ENCODE data around the gene PANK1. TPM values are rescaled to one million over a fixed set of nuclear protein-coding genes. Genes with fewer than 3 reads are reported as not detected.

The PANK1 gene
- total and polyA plus RNA-seq, 2 of the 4 experiments (the other 2 are of a cell fraction): 3.0 to 8.8 TPM

- Histone ChIP-seq H3K14ac (replicated peaks; ENCODE audit: low read depth, low read length) (no peak overlapping the region), H2BK15ac (ENCODE audit: low read depth, low read length) (no peak overlapping the region), H3K18ac (ENCODE audit: low read depth, low read length) (no peak overlapping the region), H3K27me3 (ENCODE audit: control insufficient read depth, insufficient read depth, low read length) (no peaks in the 10 kb centered on the region), H3K56ac (ENCODE audit: extremely low read depth, insufficient read depth, low read length) (no peak overlapping the region), H3K4me1 (ENCODE audit: control insufficient read depth, insufficient read depth, low read length) (peaks cover 3% of the 10 kb centered on the region), H2AK9ac (replicated peaks; ENCODE audit: low read depth, low read length, poor library complexity) (no peak overlapping the region), H3K9me3 (ENCODE audit: control insufficient read depth, insufficient read depth, low read length) (no peaks in the 10 kb centered on the region), H4K91ac (ENCODE audit: insufficient read depth, low read depth, low read length) (no peak overlapping the region), H3K9me1 (ENCODE audit: insufficient read depth, low read length) (no peaks in the 10 kb centered on the region; the same call in 1 of the 2 replicates), H3K4me2 (ENCODE audit: low read depth, low read length) (no peak overlapping the region), H2BK20ac (ENCODE audit: low read depth, low read length) (no peak overlapping the region), H3K9ac (ENCODE audit: low read depth, low read length) (no peak overlapping the region), H4K5ac (ENCODE audit: low read depth, low read length) (no peak overlapping the region), H3K4me3 (ENCODE audit: insufficient read depth, low read depth, low read length) (no peak overlapping the region), H3K4ac (ENCODE audit: low read depth, low read length) (no peak overlapping the region), H3K36me3 (ENCODE audit: control insufficient read depth, insufficient read depth, low read length) (peaks cover 4% of the 10 kb centered on the region; the same call in 1 of the 2 replicates), H2AK5ac (ENCODE audit: low read depth, low read length) (no peak overlapping the region), H3K27ac (ENCODE audit: insufficient read depth, low read length) (no peak overlapping the region), H2AFZ (replicated peaks; ENCODE audit: low read length, poor library complexity) (no peak overlapping the region), H2BK5ac (ENCODE audit: low read depth, low read length, poor library complexity, severe bottlenecking) (no peak overlapping the region), H3K23ac (ENCODE audit: low read depth, low read length) (no peak overlapping the region), H4K8ac (ENCODE audit: low read depth in 2 of 2, low read length in 2 of 2) (no peak overlapping the region), H3K79me1 (ENCODE audit: low read depth in 1 of 2, low read length in 2 of 2) (no peaks in the 10 kb centered on the region), H4K20me1 (ENCODE audit: insufficient read depth, low read length) (no peaks in the 10 kb centered on the region), H2BK120ac (ENCODE audit: low read depth, low read length) (no peak overlapping the region)
- DNase-seq: no peak
- TF ChIP-seq BHLHE40 (IDR thresholded peaks at IDR 0.05; ENCODE audit: low read depth, low read length) (no peak), RCOR1 (IDR thresholded peaks at IDR 0.05; ENCODE audit: insufficient replicate concordance, low read length) (no peak), CEBPB (IDR thresholded peaks at IDR 0.05; ENCODE audit: low read depth, low read length) (no peak), CHD1 (IDR thresholded peaks at IDR 0.05; ENCODE audit: low read depth, low read length) (no peak), SMC3 (IDR thresholded peaks at IDR 0.05; ENCODE audit: low read depth, low read length) (no peak), RFX5 (IDR thresholded peaks at IDR 0.05; ENCODE audit: low read depth, low read length) (no peak), ELK1 (IDR thresholded peaks at IDR 0.05; ENCODE audit: borderline replicate concordance, low read depth, low read length) (no peak), FOS (IDR thresholded peaks at IDR 0.05; ENCODE audit: low read depth, low read length) (no peak), RAD21 (IDR thresholded peaks at IDR 0.05; ENCODE audit: low read length) (no peak), MAZ (IDR thresholded peaks at IDR 0.05; ENCODE audit: borderline replicate concordance, low read depth, low read length) (no peak)
- TF ChIP-seq, protein P1, sequence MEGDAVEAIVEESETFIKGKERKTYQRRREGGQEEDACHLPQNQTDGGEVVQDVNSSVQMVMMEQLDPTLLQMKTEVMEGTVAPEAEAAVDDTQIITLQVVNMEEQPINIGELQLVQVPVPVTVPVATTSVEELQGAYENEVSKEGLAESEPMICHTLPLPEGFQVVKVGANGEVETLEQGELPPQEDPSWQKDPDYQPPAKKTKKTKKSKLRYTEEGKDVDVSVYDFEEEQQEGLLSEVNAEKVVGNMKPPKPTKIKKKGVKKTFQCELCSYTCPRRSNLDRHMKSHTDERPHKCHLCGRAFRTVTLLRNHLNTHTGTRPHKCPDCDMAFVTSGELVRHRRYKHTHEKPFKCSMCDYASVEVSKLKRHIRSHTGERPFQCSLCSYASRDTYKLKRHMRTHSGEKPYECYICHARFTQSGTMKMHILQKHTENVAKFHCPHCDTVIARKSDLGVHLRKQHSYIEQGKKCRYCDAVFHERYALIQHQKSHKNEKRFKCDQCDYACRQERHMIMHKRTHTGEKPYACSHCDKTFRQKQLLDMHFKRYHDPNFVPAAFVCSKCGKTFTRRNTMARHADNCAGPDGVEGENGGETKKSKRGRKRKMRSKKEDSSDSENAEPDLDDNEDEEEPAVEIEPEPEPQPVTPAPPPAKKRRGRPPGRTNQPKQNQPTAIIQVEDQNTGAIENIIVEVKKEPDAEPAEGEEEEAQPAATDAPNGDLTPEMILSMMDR (conservative IDR thresholded peaks at IDR 0.05; ENCODE audit: low read depth, low read length): no peak
- TF ChIP-seq, protein P2, sequence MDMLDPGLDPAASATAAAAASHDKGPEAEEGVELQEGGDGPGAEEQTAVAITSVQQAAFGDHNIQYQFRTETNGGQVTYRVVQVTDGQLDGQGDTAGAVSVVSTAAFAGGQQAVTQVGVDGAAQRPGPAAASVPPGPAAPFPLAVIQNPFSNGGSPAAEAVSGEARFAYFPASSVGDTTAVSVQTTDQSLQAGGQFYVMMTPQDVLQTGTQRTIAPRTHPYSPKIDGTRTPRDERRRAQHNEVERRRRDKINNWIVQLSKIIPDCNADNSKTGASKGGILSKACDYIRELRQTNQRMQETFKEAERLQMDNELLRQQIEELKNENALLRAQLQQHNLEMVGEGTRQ (IDR thresholded peaks at IDR 0.05; ENCODE audit: low read depth, low read length): no peak
- WGBS, 2 experiments (ENCODE audit: extremely low coverage in 2 of 2, insufficient read length in 1 of 2): no CpG with 5 or more reads among the region's 2 CpGs
- in situ Hi-C loops (cut with MboI; ENCODE audit: low sequenced_read_pairs): no loop called here
- intact Hi-C loops (cut with micrococcal nuclease): no loop called here
- POLR2A ChIA-PET (ENCODE audit: unreplicated experiment): interaction anchor here (0.7 kb wide), 1 partner anchor 15 kb away, joined by 3 read pairs; no protein-coding TSS in a partner anchor
- BruUV-seq (replicated peaks): no TSS peak
- CTCF ChIA-PET: interaction anchor here (0.7 kb wide), 1 partner anchor 1083 kb away, joined by 4 read pairs; no protein-coding TSS in a partner anchor
- dilution Hi-C loops (cut with HindIII; ENCODE audit: low sequenced_read_pairs, unreplicated experiment): no loop called here
- no peak for ATAC-seq (ENCODE audit: low read depth)
Observed at GRCh38 chr10:89609833-89610346, 35.2 kb downstream of the PANK1 start.

Measured in IMR-90 (cell line).